Heart left ventricle (tissue), 16 donors: ENCODE measurements around the gene NCOA1. TPM values are rescaled to one million over a fixed set of nuclear protein-coding genes. Genes with fewer than 3 reads are reported as not detected.

ENCODE experiments used
- ATAC-seq, 4 donors: fragments of 200-7000 bp; cut with Tn5 transposase; one replicate each; pipeline ENCODE4 v1.9.1; 2020 to 2022; ENCODE audit warnings: moderate library complexity in 4 of 4, mild to moderate bottlenecking in 3 of 4, moderate number of reproducible peaks in 1 of 4
- DNase-seq, 5 donors: peaks; one replicate each; pipeline ENCODE4 v3.0.0-alpha.2; 2020
- H3K27ac ChIP-seq, 12 donors: fragments of 200-600 bp; sonication (generic) in 4 of 12; one replicate each; pipeline versions ENCODE4 v1.5.0 to v1.8.0; 2016 to 2022; ENCODE audit warnings: mild to moderate bottlenecking in 2 of 12
- H3K27me3 ChIP-seq, 9 donors: fragments of 200-600 bp; sonication (generic) in 2 of 9; one replicate each; pipeline versions ENCODE4 v1.5.1 to v1.8.0; 2016 to 2022; ENCODE audit warnings: mild to moderate bottlenecking in 3 of 9
- H3K36me3 ChIP-seq, 9 donors: fragments of 200-600 bp; sonication (generic) in 2 of 9; one replicate each; pipeline versions ENCODE4 v1.5.0 to v1.8.0; 2018 to 2022; ENCODE audit warnings: mild to moderate bottlenecking in 2 of 9
- H3K4me1 ChIP-seq, 12 donors: fragments of 200-600 bp; sonication (generic) in 4 of 12; one replicate each; pipeline versions ENCODE4 v1.5.0 to v1.8.0; 2016 to 2022; ENCODE audit warnings: mild to moderate bottlenecking in 3 of 12
- H3K4me3 ChIP-seq, 12 donors: fragments of 200-600 bp; sonication (generic) in 4 of 12; one replicate each; pipeline versions ENCODE4 v1.5.0 to v1.8.0; 2017 to 2022; ENCODE audit warnings: mild to moderate bottlenecking in 9 of 12, moderate library complexity in 4 of 12
- H3K9me3 ChIP-seq, 12 donors: fragments of 200-600 bp; sonication (generic) in 4 of 12; one replicate each; pipeline versions ENCODE4 v1.5.0 to v1.8.0; 2016 to 2022; ENCODE audit warnings: mild to moderate bottlenecking in 1 of 12
- CTCF ChIP-seq, 12 donors: fragments of 200-600 bp; sonication (generic) in 4 of 12; IDR thresholded peaks; one replicate each; pipeline versions ENCODE4 v1.5.0 to v1.8.0; 2018 to 2022; ENCODE audit warnings: antibody characterized with exemption in 12 of 12, mild to moderate bottlenecking in 5 of 12
- POLR2A ChIP-seq, 2 donors: fragments of 450-650 bp; IDR thresholded peaks; one replicate each; pipeline ENCODE4 v1.6.1; 2017; ENCODE audit warnings: antibody characterized with exemption in 2 of 2, mild to moderate bottlenecking in 2 of 2, moderate library complexity in 2 of 2
- WGBS, 4 donors: extraction: QIAGEN DNeasy Blood & Tissue Kit in 2 of 4; methylation state at CpG; one replicate each; pipeline versions ENCODE4 v1.1.5 to v1.1.7; 2013 to 2018; 5-methylcytosine and 5-hydroxymethylcytosine counted together
- intact Hi-C, 10 donors: fragments of 100-400 bp; cut with DNase I; formaldehyde crosslinking; loops; one replicate each; pipeline versions ENCODE4 v1.11.1 to v1.14.2; 2022
- polyA plus RNA-seq, 2 donors: library from polyadenylated mRNA; stranded (reverse); fragments of 200-250 nt; gene quantifications; one replicate each; pipeline ENCODE4 v1.2.3, GENCODE V29; 2013
- total RNA-seq, 9 donors: library from RNA; depleted of rRNA in 2 of 9; stranded (reverse); fragments of >200 nt in 2 of 9; fragmentation: NEBNext Ultra II Directional in 3 of 9; extraction: Animal tissue kit (Norgen Biotek cat#: 25700) in 3 of 9; gene quantifications; one replicate each; pipeline versions ENCODE4 v1.1.0 to v1.2.4, GENCODE V29; 2016 to 2023
- donor health status: ischemic (EF 13 %, LVEDD 7.1; RV severe dilation, severe dysfunction).
- donor health status: healthy with polysubstance abuse.
- donor health status: DM: no; HTN: yes; CAD: no.
- donor health status: DM: no; HTN: no; CAD: no.
- donor health status: ischemic (EF 25% LVEDD 6.9; RV normal size, moderate dysfunction).
- donor health status: ischemic (EF 25% LVEDD 5.7; RV mildly dilated, moderate dysfunction).
- donor health status: healthy.
- donor health status: DM: yes; HTN: yes; CAD: no.
- donor health status: ischemic (EF 35%, LVEDD 5.7; RV mildly dilated, moderate dysfunction).
- donor health status: nonischemic (EF 11% LVEDD 7.7; RV severe dilation, severe dysfunction).
- donor health status: DM: yes; HTN: yes; CAD: no.
- donor health status: PGD.
- donor health status: ischemic (EF 29% LVEDD 5.4; RV normal size, mild dysfunction).
- donor health status: nonischemic (EF 23%, LVEDD 6.1; RV moderate dilation, normal function).

The NCOA1 gene
- total and polyA plus RNA-seq, 11 donors, result 8.5 to 42.3 (median 32.4) TPM

GRCh38 chr2:24730481-24730880 is 239.4 kb downstream of the NCOA1 start:
- WGBS, 4 donors, result 95 to 97% (median 96%) methylated on average over 7 of the region's 7 CpGs
- TF ChIP-seq CTCF (IDR thresholded peaks at IDR 0.05), result no peak
- no peak for TF ChIP-seq POLR2A (IDR thresholded peaks at IDR 0.05)
- H3K9me3 ChIP-seq, result no peaks in the 10 kb centered on the region
- no peaks in the 10 kb centered on the region for H3K27me3 ChIP-seq
- H3K4me3 ChIP-seq, result no peak overlapping the region
- H3K4me1 ChIP-seq, result no peaks in the 10 kb centered on the region
- no peak overlapping the region for H3K27ac ChIP-seq
- no peak for DNase-seq
- peaks cover 0 to 74% (median 47%) of the 10 kb centered on the region in 9 donors for H3K36me3 ChIP-seq
- intact Hi-C loops, result no loop called here
- ATAC-seq, result no peak

GRCh38 chr2:24731040-24731439 is 240.0 kb downstream of the NCOA1 start:
- Histone ChIP-seq H3K27ac (no peak overlapping the region), H3K4me3 (no peak overlapping the region), H3K27me3 (no peaks in the 10 kb centered on the region), H3K9me3 (no peaks in the 10 kb centered on the region), H3K36me3 (peaks cover 0 to 74% (median 47%) of the 10 kb centered on the region in 9 donors), H3K4me1 (no peaks in the 10 kb centered on the region)
- TF ChIP-seq CTCF (IDR thresholded peaks at IDR 0.05) (no peak), POLR2A (IDR thresholded peaks at IDR 0.05) (no peak)
- intact Hi-C loops, result no loop called here
- DNase-seq (no peak), ATAC-seq (no peak)

GRCh38 chr2:24731923-24732322 is 240.9 kb downstream of the NCOA1 start:
- TF ChIP-seq CTCF (IDR thresholded peaks at IDR 0.05) (no peak), POLR2A (IDR thresholded peaks at IDR 0.05) (no peak)
- Histone ChIP-seq H3K4me1 (no peaks in the 10 kb centered on the region), H3K36me3 (peaks cover 0 to 68% (median 43%) of the 10 kb centered on the region in 9 donors), H3K4me3 (no peak overlapping the region), H3K27me3 (no peaks in the 10 kb centered on the region), H3K9me3 (no peaks in the 10 kb centered on the region), H3K27ac (no peak overlapping the region)
- 100% methylated on average over 1 of the region's 1 CpG for WGBS, 4 donors
- intact Hi-C loops, result no loop called here
- no peak for ATAC-seq
- DNase-seq, result no peak

GRCh38 chr2:24734741-24735140 is 243.7 kb downstream of the NCOA1 start:
- H3K36me3 ChIP-seq, result peaks cover 0 to 43% (median 25%) of the 10 kb centered on the region in 9 donors
- H3K4me3 ChIP-seq, result no peak overlapping the region
- no peaks in the 10 kb centered on the region for H3K9me3 ChIP-seq
- DNase-seq (no peak), ATAC-seq (no peak)
- peaks cover 0 to 6% (median 0%) of the 10 kb centered on the region in 12 donors for H3K4me1 ChIP-seq
- H3K27ac ChIP-seq, result no peak overlapping the region
- TF ChIP-seq CTCF (IDR thresholded peaks at IDR 0.05) (no peak), POLR2A (IDR thresholded peaks at IDR 0.05) (no peak)
- 92 to 100% (median 98%) methylated on average over 2 of the region's 2 CpGs for WGBS, 4 donors
- intact Hi-C loops, result no loop called here
- no peaks in the 10 kb centered on the region for H3K27me3 ChIP-seq
